Measurements from ENCODE around the gene NEB.

DNA sequence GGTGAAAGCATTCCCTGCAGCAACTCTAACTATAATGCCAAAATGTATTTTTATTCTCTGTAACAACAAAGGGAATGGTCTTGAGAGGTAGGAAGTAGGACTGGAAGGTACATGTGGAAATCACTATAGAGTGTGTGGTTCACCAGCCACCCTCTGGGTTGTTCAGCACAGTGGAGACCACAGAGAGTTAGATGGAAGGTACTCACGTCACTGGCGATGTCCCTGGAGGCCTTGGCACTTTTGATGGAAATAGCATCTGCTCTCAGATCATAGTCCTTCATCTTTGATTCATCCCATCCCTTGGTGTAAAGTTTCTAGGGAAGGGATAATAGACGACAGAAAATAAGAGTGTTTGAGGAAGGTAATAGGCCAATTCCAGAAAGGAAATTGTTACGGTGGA lies 124.0 kb downstream of the NEB start:
- TF ChIP-seq, protein P1, sequence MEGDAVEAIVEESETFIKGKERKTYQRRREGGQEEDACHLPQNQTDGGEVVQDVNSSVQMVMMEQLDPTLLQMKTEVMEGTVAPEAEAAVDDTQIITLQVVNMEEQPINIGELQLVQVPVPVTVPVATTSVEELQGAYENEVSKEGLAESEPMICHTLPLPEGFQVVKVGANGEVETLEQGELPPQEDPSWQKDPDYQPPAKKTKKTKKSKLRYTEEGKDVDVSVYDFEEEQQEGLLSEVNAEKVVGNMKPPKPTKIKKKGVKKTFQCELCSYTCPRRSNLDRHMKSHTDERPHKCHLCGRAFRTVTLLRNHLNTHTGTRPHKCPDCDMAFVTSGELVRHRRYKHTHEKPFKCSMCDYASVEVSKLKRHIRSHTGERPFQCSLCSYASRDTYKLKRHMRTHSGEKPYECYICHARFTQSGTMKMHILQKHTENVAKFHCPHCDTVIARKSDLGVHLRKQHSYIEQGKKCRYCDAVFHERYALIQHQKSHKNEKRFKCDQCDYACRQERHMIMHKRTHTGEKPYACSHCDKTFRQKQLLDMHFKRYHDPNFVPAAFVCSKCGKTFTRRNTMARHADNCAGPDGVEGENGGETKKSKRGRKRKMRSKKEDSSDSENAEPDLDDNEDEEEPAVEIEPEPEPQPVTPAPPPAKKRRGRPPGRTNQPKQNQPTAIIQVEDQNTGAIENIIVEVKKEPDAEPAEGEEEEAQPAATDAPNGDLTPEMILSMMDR (IDR thresholded peaks at IDR 0.05): no peak
- no peak for TF ChIP-seq EP300 (IDR thresholded peaks at IDR 0.05)
